Activated T-cell treated with anti-CD3 and anti-CD28 coated beads, Interleukin-2, amount 50 U/mL, for 4 hours (primary cell): Measurements from ENCODE around the gene DSG2. TPM values are rescaled to one million over a fixed set of nuclear protein-coding genes. Genes with fewer than 3 reads are reported as not detected.

Experiments used
- ATAC-seq, 2 donors: fragments of 200-7000 bp; cut with Tn5 transposase; one replicate each; pipeline ENCODE4 v1.10.0; 2021
- DNase-seq: peaks from one replicate; pipeline ENCODE4 v3.0.0-alpha.2; 2020
- H3K27me3 Mint-ChIP-seq: one replicate; pipeline ENCODE4 v1.8.0; 2021; ENCODE audit warnings: low read depth, mixed read lengths
- H3K36me3 Mint-ChIP-seq: one replicate; pipeline ENCODE4 v1.8.0; 2022; ENCODE audit warnings: mixed read lengths; ENCODE audit not compliant: insufficient read depth
- H3K4me1 Mint-ChIP-seq: one replicate; pipeline ENCODE4 v1.8.0; 2021; ENCODE audit warnings: low read depth, mixed read lengths
- H3K4me3 Mint-ChIP-seq: one replicate; pipeline ENCODE4 v1.8.0; 2021; ENCODE audit warnings: mild to moderate bottlenecking, moderate library complexity, mixed read lengths
- H3K9me3 Mint-ChIP-seq: one replicate; pipeline ENCODE4 v1.8.0; 2021; ENCODE audit warnings: mixed read lengths
- total RNA-seq, 3 donors: library from RNA; stranded (reverse); gene quantifications; one replicate each; pipeline ENCODE4 v1.2.1, GENCODE V29; 2021

The DSG2 gene
- total RNA-seq, 3 donors from 2014 or later = 0.24 to 0.33 (median 0.27) TPM

GRCh38 chr18:31510319-31510718 is 12.3 kb downstream of the DSG2 start:
- Mint-ChIP-seq H3K27me3 (peaks cover 7% of the 10 kb centered on the region), H3K36me3 (no peaks in the 10 kb centered on the region), H3K9me3 (no peaks in the 10 kb centered on the region), H3K4me3 (no peak overlapping the region), H3K4me1 (no peaks in the 10 kb centered on the region)
- ATAC-seq (no peak), DNase-seq (no peak)

- Mint-ChIP-seq H3K9me3 (no peaks in the 10 kb centered on the region), H3K4me1 (no peaks in the 10 kb centered on the region), H3K36me3 (no peaks in the 10 kb centered on the region), H3K4me3 (no peak overlapping the region), H3K27me3 (peaks cover 7% of the 10 kb centered on the region)
- no peak for ATAC-seq
- DNase-seq = no peak
These were observed 13.1 kb downstream of the DSG2 start for GRCh38 chr18:31511098-31511497.

- DNase-seq (no peak), ATAC-seq (no peak)
- no peaks in the 10 kb centered on the region for H3K4me1 Mint-ChIP-seq
- peaks cover 7% of the 10 kb centered on the region for H3K27me3 Mint-ChIP-seq
- H3K4me3 Mint-ChIP-seq = no peak overlapping the region
- no peaks in the 10 kb centered on the region for H3K36me3 Mint-ChIP-seq
- no peaks in the 10 kb centered on the region for H3K9me3 Mint-ChIP-seq
These were observed 14.3 kb downstream of the DSG2 start for GRCh38 chr18:31512203-31512764.

DNA sequence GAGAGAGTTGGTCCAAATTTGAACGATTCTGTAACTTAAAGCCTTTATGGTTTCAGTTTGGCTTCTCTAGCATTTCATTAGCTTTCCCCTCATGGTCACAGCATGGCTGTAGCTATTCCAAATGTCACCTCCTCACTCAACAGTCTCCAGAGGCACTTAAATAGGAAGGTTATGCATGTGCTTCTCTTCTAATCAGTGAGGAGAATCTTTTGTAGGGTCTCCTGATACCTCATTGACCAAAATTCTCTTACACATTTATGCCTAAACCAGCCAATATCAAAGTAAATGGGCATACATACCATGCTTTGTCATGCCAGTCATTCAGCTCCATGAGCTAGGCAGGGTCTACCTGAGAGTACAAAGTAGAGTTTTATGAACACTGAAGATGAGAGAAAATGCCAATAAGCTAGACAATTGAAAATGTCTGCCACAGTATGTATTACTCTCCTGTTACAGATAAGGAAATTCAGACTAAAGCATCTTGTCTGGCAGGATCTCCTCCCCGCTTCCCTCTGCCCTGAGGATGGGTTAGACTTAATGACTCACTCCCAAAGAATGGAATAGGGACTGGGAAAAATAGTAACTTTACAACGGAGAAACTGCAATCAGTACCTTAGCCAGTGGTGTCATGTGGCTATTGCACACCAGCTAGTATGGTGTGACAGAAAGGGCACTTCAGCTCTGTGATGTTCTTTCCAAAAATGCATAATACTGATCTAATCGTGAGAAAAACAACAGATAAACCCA is 15.4 kb downstream of the DSG2 start:
- no peak for ATAC-seq
- H3K9me3 Mint-ChIP-seq = no peaks in the 10 kb centered on the region

GRCh38 chr18:31516437-31516836 is 18.5 kb downstream of the DSG2 start:
- no peaks in the 10 kb centered on the region for H3K36me3 Mint-ChIP-seq

More for the DNA sequence above, 15.4 kb downstream of the DSG2 start:
- Mint-ChIP-seq H3K27me3 (peaks cover 3% of the 10 kb centered on the region), H3K4me1 (no peaks in the 10 kb centered on the region), H3K36me3 (no peaks in the 10 kb centered on the region), H3K4me3 (no peak overlapping the region)
- no peak for DNase-seq

DNA sequence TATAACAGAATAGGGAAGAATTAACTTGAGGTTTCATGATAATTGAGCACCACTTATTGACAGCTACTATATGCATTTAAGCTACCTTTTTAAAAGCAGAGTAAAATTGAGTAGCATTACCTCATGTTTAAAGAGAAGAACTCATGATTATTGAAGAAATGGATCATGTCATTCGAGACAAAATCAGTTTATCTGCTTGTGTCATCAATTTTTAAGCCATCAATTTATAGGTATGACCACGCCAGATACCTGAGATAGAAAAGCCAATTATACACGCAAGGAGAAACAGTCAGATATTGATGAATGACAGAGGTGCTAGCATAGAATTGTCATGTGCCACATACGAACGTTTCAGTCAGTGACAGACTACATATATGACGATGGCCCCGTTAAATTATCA is 28.4 kb downstream of the DSG2 start:
- no peaks in the 10 kb centered on the region for H3K36me3 Mint-ChIP-seq
- no peak overlapping the region for H3K4me3 Mint-ChIP-seq
- DNase-seq (no peak), ATAC-seq (no peak)
- H3K9me3 Mint-ChIP-seq = no peaks in the 10 kb centered on the region
- H3K4me1 Mint-ChIP-seq = no peaks in the 10 kb centered on the region
- H3K27me3 Mint-ChIP-seq = peaks cover 4% of the 10 kb centered on the region

More at GRCh38 chr18:31516437-31516836, 18.5 kb downstream of the DSG2 start:
- ATAC-seq (no peak), DNase-seq (no peak)
- no peak overlapping the region for H3K4me3 Mint-ChIP-seq
- no peaks in the 10 kb centered on the region for H3K9me3 Mint-ChIP-seq
- H3K27me3 Mint-ChIP-seq = no peaks in the 10 kb centered on the region
- no peaks in the 10 kb centered on the region for H3K4me1 Mint-ChIP-seq

DNA sequence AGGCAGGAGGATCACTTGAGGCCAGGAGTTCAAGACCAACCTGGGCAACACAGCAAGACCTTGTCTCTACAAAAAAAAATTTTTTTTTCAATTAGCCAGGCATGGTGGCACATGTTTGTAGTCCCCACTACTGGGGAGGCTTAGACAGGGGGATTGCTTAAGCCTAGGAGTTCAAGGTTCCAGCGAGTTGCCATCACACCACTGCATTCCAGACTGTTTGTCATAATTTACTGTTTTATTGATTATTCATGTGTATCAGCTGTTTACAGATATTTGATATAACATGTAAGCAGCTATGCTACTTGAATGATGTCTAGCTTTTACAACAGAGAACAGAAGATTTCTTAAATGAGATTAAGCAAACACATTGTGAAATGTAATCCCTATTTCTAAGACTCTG is 35.3 kb downstream of the DSG2 start:
- ATAC-seq (no peak), DNase-seq (no peak)
- Mint-ChIP-seq H3K4me1 (no peaks in the 10 kb centered on the region), H3K36me3 (no peaks in the 10 kb centered on the region), H3K9me3 (no peaks in the 10 kb centered on the region), H3K27me3 (peaks cover 2% of the 10 kb centered on the region), H3K4me3 (no peak overlapping the region)

GRCh38 chr18:31538837-31539236 is 40.9 kb downstream of the DSG2 start:
- no peak overlapping the region for H3K4me3 Mint-ChIP-seq
- DNase-seq (no peak), ATAC-seq (no peak)
- no peaks in the 10 kb centered on the region for H3K4me1 Mint-ChIP-seq
- peaks cover 2% of the 10 kb centered on the region for H3K27me3 Mint-ChIP-seq
- H3K36me3 Mint-ChIP-seq = no peaks in the 10 kb centered on the region
- no peaks in the 10 kb centered on the region for H3K9me3 Mint-ChIP-seq

GRCh38 chr18:31546476-31546875 is 48.5 kb downstream of the DSG2 start:
- Mint-ChIP-seq H3K36me3 (no peaks in the 10 kb centered on the region), H3K9me3 (no peaks in the 10 kb centered on the region), H3K4me3 (no peak overlapping the region), H3K27me3 (no peaks in the 10 kb centered on the region), H3K4me1 (no peaks in the 10 kb centered on the region)
- no peak for DNase-seq
- ATAC-seq = no peak

- no peak for ATAC-seq
- no peaks in the 10 kb centered on the region for H3K4me1 Mint-ChIP-seq
- no peaks in the 10 kb centered on the region for H3K9me3 Mint-ChIP-seq
- no peaks in the 10 kb centered on the region for H3K27me3 Mint-ChIP-seq
- no peak overlapping the region for H3K4me3 Mint-ChIP-seq
- H3K36me3 Mint-ChIP-seq = no peaks in the 10 kb centered on the region
- no peak for DNase-seq
These were observed 50.9 kb downstream of the DSG2 start for GRCh38 chr18:31548853-31549252.

GRCh38 chr18:31549416-31549815 is 51.4 kb downstream of the DSG2 start:
- DNase-seq (no peak), ATAC-seq (no peak)
- Mint-ChIP-seq H3K9me3 (no peaks in the 10 kb centered on the region), H3K4me3 (no peak overlapping the region), H3K36me3 (no peaks in the 10 kb centered on the region), H3K27me3 (peaks cover under 1% of the 10 kb centered on the region), H3K4me1 (no peaks in the 10 kb centered on the region)

GRCh38 chr18:31551883-31552282 is 53.9 kb downstream of the DSG2 start:
- no peak overlapping the region for H3K4me3 Mint-ChIP-seq

GRCh38 chr18:31553800-31554199 is 55.8 kb downstream of the DSG2 start:
- no peaks in the 10 kb centered on the region for H3K4me1 Mint-ChIP-seq
- H3K4me3 Mint-ChIP-seq = no peak overlapping the region
- H3K36me3 Mint-ChIP-seq = no peaks in the 10 kb centered on the region
- DNase-seq (no peak), ATAC-seq (no peak)
- peaks cover 4% of the 10 kb centered on the region for H3K27me3 Mint-ChIP-seq
- H3K9me3 Mint-ChIP-seq = no peaks in the 10 kb centered on the region

More at GRCh38 chr18:31551883-31552282, 53.9 kb downstream of the DSG2 start:
- H3K9me3 Mint-ChIP-seq = no peaks in the 10 kb centered on the region
- DNase-seq (no peak), ATAC-seq (no peak)
- H3K27me3 Mint-ChIP-seq = peaks cover 4% of the 10 kb centered on the region
- no peaks in the 10 kb centered on the region for H3K36me3 Mint-ChIP-seq
- H3K4me1 Mint-ChIP-seq = no peaks in the 10 kb centered on the region

GRCh38 chr18:31554776-31555175 is 56.8 kb downstream of the DSG2 start:
- Mint-ChIP-seq H3K27me3 (peaks cover 4% of the 10 kb centered on the region), H3K9me3 (no peaks in the 10 kb centered on the region), H3K4me3 (no peak overlapping the region), H3K4me1 (no peaks in the 10 kb centered on the region), H3K36me3 (no peaks in the 10 kb centered on the region)
- no peak for ATAC-seq
- DNase-seq = no peak

DNA sequence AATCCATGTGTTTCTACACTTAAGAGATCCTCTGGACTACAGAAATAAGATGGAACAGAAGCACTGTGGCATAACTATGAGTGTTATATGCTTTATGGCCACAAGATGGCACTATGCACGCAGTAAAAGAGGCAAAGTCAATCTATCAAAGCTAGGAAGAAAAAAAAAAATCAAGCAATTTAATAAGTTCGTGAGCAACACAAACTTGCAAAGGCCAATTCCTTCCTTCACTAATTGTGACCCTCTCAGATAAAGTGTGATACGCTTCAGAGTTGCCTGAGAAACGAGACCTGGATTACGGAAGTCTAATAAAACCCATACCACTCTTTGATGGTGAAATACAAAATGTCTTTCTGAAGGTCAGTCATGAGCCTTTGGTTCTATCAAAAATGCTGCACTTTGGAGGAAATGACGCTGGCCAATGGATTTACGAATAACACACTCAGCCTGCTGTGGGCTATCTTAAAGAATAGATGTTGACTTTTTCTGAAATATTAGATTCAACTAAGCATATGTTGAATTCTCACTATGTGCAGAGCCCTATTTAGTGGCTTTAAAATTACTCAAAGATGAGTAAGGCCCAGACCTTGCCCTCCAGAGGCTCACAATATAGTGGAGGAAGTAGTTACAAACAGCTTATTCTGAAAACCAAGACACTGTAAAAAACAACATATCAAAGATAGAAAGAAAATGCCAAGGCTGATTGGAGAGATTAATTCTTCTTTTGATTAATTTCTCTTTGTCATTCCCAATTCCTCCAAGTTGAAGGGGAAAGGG is 58.2 kb downstream of the DSG2 start:
- Mint-ChIP-seq H3K9me3 (no peaks in the 10 kb centered on the region), H3K4me3 (no peak overlapping the region), H3K36me3 (no peaks in the 10 kb centered on the region), H3K4me1 (no peaks in the 10 kb centered on the region), H3K27me3 (peaks cover 4% of the 10 kb centered on the region)
- no peak for ATAC-seq
- DNase-seq = peak; percentile 10
